Stimulated activated CD8-positive, alpha-beta memory T cell treated with anti-CD3 and anti-CD28 coated beads, Interleukin-12 subunit alpha, Interleukin-12 subunit beta, amount 100 ng/mL, for 4 hours (primary cell): ENCODE results near the gene NDUFB3.
"Not testable (repeated sequence)": the region's sequence is repeated elsewhere in the genome, so short reads cannot be mapped to it uniquely, and the experiment has no call there.

Experiments used
- DNase-seq: peaks from one replicate; pipeline ENCODE4 v3.0.0-alpha.2; 2020; ENCODE audit warnings: low read depth

The NDUFB3 gene

DNA sequence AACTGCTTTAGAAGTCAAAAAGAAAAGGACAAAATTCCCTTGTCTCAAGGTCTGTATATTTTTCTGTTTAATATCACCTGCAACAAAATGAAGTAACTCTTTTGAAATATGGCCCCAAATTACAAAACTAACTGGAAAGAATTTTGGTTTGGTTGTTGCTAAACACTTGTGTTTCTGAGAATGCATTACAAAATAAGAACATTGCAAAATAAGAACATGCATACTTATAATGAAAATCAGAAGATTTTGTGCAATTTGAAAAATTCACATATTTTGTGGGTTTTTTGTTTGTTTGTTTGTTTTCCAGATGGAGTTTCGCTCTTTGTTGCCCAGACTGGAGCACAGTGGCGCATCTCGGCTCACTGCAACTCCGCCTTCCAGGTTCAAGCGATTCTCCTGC, 21.8 kb downstream of the NDUFB3 start:
- DNase-seq: no peak

- no peak for DNase-seq
These were observed 28.7 kb downstream of the NDUFB3 start for GRCh38 chr2:201100497-201100896.

DNA sequence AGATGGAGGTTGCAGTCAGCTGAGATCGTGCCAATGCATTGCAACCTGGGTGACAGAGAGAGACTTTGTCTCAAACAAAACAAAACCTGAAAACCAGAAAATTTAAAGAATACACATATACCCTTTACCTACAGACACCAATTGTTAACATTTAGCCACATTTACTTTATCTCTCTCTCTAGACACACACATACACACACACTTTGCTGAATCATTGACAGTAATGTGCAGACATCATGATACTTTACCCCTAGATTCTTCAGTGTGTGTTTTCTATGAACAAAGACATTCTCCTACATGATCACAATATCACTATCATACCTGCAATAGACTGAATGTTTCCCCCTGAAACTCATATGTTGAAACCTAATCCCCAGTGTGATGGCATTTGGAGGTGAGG, 34.0 kb downstream of the NDUFB3 start:
- DNase-seq: no peak

DNA sequence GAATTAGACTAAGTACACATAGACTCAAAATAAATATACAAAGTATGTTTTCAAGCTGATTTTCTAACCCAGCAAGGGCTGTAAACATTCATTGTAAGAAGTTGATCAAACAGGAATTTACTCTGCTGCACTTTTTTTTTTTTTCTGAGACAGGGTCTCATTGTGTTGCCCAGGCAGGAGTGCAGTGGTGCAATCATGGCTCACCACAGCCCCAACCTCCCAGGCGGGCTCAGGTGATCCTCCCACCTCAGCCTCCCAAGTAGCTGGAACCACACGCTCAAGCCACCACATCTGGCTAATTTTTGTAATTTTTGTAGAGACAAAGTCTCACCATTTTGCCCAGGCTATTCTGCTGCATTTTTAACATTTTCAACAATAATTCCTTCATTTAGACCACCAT, 35.8 kb downstream of the NDUFB3 start:
- DNase-seq: no peak

GRCh38 chr2:201108341-201108740, 36.5 kb downstream of the NDUFB3 start:
- no peak for DNase-seq

- no peak for DNase-seq
These were observed 37.4 kb downstream of the NDUFB3 start for GRCh38 chr2:201109186-201109585.

- no peak for DNase-seq
These were observed 38.8 kb downstream of the NDUFB3 start for GRCh38 chr2:201110615-201111014.

DNA sequence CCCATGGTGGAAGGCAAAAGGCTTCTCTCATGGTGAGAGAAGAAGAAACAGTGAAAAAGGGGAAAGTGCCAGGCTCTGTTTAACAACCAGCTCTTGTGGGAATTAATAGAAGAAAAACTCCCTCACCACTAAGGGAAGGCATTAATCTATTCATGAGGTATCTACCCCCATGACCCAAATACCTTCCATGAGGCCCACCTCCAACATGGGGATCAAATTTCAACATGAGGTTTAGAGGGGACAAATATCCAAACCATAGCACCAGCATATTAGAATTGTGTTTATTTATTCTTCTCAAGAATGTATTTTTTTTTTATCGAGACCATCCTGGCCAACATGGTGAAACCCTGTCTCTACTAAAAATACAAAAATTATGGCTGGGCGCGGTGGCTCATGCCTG, 39.3 kb downstream of the NDUFB3 start:
- no peak for DNase-seq

- no peak for DNase-seq
These were observed 42.5 kb downstream of the NDUFB3 start for GRCh38 chr2:201114350-201114749.

- DNase-seq: no peak
These were observed 43.0 kb downstream of the NDUFB3 start for GRCh38 chr2:201114846-201115245.

- DNase-seq: peak; percentile 74
These were observed 44.5 kb downstream of the NDUFB3 start, which contains the start of gene CFLAR for GRCh38 chr2:201116115-201116958. Gene CFLAR (plus strand): TSS chr2:201116164. CDS start chr2:201129866, 13,702 bp downstream.

GRCh38 chr2:201116959-201117734, 45.3 kb downstream of the NDUFB3 start:
- DNase-seq: no peak

DNA sequence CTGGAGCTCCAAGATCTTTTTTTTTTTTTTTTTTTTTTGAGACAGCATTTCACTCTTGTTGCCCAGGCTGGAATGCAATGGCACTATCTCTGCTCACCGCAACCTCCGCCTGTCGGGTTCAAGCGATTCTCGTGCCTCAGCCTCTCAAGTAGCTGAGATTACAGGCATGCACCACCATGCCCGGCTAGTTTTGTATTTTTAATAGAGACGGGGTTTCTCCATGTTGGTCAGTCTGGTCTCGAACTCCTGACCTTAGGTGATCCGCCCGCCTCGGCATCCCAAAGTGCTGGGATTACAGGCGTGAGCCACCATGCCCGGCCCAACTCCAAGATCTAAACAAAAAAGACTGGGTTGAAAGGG, 45.9 kb downstream of the NDUFB3 start:
- DNase-seq: not testable (repeated sequence)

- peak; percentile 78 for DNase-seq
These were observed 46.5 kb downstream of the NDUFB3 start for GRCh38 chr2:201118121-201118960.

- DNase-seq: no peak
These were observed 47.4 kb downstream of the NDUFB3 start for GRCh38 chr2:201118961-201119854.

- DNase-seq: no peak
These were observed 50.5 kb downstream of the NDUFB3 start for GRCh38 chr2:201122276-201122675.

DNA sequence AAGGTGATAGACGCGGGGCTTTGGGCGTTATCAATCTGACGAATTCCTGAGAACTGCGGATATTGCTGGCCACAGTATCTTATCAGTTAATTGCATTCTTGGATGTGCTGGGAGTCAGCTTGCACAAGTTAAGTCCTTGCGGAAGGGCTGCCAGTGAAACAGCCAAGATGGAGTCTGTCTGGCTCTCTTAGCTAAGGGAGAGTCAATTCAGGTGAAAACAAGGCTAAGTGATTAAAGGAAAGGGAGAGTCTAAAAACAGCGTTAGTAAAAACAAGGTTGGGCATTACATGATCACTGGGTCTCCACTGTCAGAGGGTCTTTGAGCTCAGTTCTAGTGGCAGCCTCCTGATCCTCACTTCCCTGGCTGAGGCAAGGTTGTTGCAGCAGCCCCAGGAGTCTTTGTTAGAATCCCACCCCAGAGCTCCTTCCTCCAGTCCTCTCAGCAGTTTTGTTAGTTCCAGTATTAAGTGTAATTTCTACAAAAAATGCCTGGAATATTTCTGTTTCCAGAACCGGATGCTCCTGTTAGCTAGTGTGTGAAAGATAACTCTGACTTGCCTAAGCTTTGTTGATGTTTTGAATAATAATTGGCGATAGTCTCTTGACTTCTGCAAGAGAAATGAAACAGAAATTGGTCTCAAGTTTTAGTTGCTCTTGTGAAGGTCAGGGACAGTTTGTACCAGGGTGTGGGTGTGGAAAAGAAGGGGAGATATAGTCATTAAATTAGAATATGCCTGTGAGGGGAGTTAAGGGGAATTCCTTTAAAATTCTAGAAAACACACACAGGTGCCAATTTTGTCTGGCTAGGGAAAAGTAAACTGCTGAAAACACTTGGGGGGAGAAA, 54.7 kb downstream of the NDUFB3 start:
- no peak for DNase-seq

- DNase-seq: no peak
These were observed 55.3 kb downstream of the NDUFB3 start for GRCh38 chr2:201127152-201127511.

DNA sequence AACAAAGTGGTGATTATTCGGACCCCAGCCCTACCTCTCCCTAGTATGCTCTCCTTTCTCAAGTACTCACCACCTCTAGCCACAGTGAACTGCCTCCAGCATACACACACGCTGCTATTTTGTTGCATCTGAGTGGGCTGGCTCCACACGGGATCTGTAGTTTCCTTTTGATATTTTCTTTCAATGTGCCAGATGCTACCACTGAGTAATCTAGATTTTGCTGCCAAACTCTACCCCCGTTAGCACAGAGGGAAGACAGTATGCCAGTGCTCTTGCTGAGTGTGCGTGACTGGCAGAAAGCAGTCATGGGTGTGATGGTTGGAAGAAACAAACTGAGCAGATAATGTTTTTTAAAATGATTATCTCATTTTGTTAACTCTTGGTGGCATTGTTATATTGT, 55.8 kb downstream of the NDUFB3 start:
- no peak for DNase-seq

- DNase-seq: no peak
These were observed 56.2 kb downstream of the NDUFB3 start for GRCh38 chr2:201128033-201128432.
